OCI-LY7 (cell line): Measurements from ENCODE around the gene CELF1. TPM values are rescaled to one million over a fixed set of nuclear protein-coding genes. Genes with fewer than 3 reads are reported as not detected.

ENCODE experiments used
- BruUV-seq: library from RNA; stranded (reverse); fragments of 400-500 nt; replicated peaks from 2 replicates; lab custom pipeline; 2021; lab: Mats Ljungman, UMichigan
- CTCF ChIA-PET: fragments of 300-600 bp; sonication (Branson Sonifier 250); formaldehyde crosslinking; loops from one replicate; lab custom pipeline; 2022; ENCODE audit warnings: antibody characterized with exemption; ENCODE audit not compliant: unreplicated experiment; lab: Charles Lee
- POLR2A ChIA-PET: fragments of 300-600 bp; sonication (Branson Sonifier 250); formaldehyde crosslinking; loops from one replicate; lab custom pipeline; 2022; ENCODE audit warnings: antibody characterized with exemption; lab: Charles Lee
- DNase-seq: peaks from one replicate; pipeline ENCODE4 v3.0.0-alpha.2; 2015; ENCODE audit warnings: low spot score
- H2AFZ ChIP-seq: fragments of 200-600 bp; sonication (generic), shearing (Covaris generic); 2 replicates; pipeline ENCODE4 v1.6.1; 2014; ENCODE audit warnings: mild to moderate bottlenecking, antibody characterized with exemption, low read length, moderate library complexity
- H3K27ac ChIP-seq: fragments of 200-600 bp; sonication (generic); 2 replicates; pipeline ENCODE4 v1.5.1; 2014; ENCODE audit warnings: mixed run types, low read depth, mild to moderate bottlenecking, moderate library complexity, low read length, inconsistent platforms; ENCODE audit not compliant: poor library complexity, severe bottlenecking
- H3K36me3 ChIP-seq: fragments of 200-600 bp; sonication (generic); 2 replicates; pipeline ENCODE4 v1.6.1; 2014; ENCODE audit warnings: mild to moderate bottlenecking, antibody characterized with exemption, low read length, moderate library complexity, mixed read lengths; ENCODE audit not compliant: insufficient read depth
- H3K4me1 ChIP-seq: fragments of 200-600 bp; sonication (generic); 2 replicates; pipeline ENCODE4 v1.5.1; 2014; ENCODE audit warnings: mild to moderate bottlenecking, low read length; ENCODE audit not compliant: insufficient read depth, poor library complexity, severe bottlenecking
- H3K4me2 ChIP-seq: fragments of 200-600 bp; sonication (generic); 2 replicates; pipeline ENCODE4 v1.6.1; 2014; ENCODE audit warnings: mild to moderate bottlenecking, low read length
- H3K4me3 ChIP-seq: fragments of 200-600 bp; sonication (generic); 2 replicates; pipeline ENCODE4 v1.5.1; 2014; ENCODE audit warnings: mild to moderate bottlenecking, low read depth, low read length; ENCODE audit not compliant: poor library complexity, severe bottlenecking
- H3K79me2 ChIP-seq: fragments of 200-600 bp; sonication (generic); 2 replicates; pipeline ENCODE4 v1.6.1; 2016; ENCODE audit warnings: low read depth, mild to moderate bottlenecking, low read length, moderate library complexity, mixed read lengths; ENCODE audit not compliant: insufficient read depth
- H3K9me2 ChIP-seq: fragments of 200-600 bp; sonication (generic); 2 replicates; pipeline ENCODE4 v1.6.1; 2016; ENCODE audit warnings: mild to moderate bottlenecking, low read length, mixed read lengths; ENCODE audit not compliant: insufficient read depth
- H3K9me3 ChIP-seq: fragments of 200-600 bp; sonication (generic); 2 replicates; pipeline ENCODE4 v1.6.1; 2014; ENCODE audit warnings: mild to moderate bottlenecking, mixed run types, low read length, mixed read lengths
- H4K20me1 ChIP-seq: fragments of 200-600 bp; sonication (generic); 2 replicates; pipeline ENCODE4 v1.6.1; 2014; ENCODE audit warnings: mild to moderate bottlenecking, antibody characterized with exemption, low read length, moderate library complexity, mixed read lengths; ENCODE audit not compliant: insufficient read depth
- EZH2phosphoT487 ChIP-seq: fragments of 200-600 bp; sonication (generic); IDR thresholded peaks from 2 replicates; pipeline ENCODE4 v1.6.1; 2018; ENCODE audit warnings: low read depth, borderline replicate concordance, mild to moderate bottlenecking, mixed run types, antibody characterized with exemption, low read length, moderate library complexity, mixed read lengths
- intact Hi-C: fragments of 100-400 bp; cut with micrococcal nuclease; formaldehyde crosslinking; loops from one replicate; pipeline ENCODE4 v1.10.0; 2022; ENCODE audit not compliant: unreplicated experiment
- total RNA-seq, 2 experiments: library from RNA; depleted of rRNA in 1 of 2; stranded (reverse); fragments of >200 nt in 1 of 2; shearing (Covaris generic) in 1 of 2; gene quantifications; 2 replicates each; pipeline ENCODE4 v1.2.3, GENCODE V29; 2014 to 2022
- TF ChIP-seq, protein P1 (sequence below): fragments of 200-600 bp; sonication (generic); conservative IDR thresholded peaks from 2 replicates; pipeline ENCODE4 v1.5.1; 2014; ENCODE audit warnings: mild to moderate bottlenecking, antibody characterized with exemption, low read length, moderate library complexity, mixed read lengths

The CELF1 gene
- total RNA-seq, 2 experiments from 2014 or later = 87.4 to 143 TPM

DNA sequence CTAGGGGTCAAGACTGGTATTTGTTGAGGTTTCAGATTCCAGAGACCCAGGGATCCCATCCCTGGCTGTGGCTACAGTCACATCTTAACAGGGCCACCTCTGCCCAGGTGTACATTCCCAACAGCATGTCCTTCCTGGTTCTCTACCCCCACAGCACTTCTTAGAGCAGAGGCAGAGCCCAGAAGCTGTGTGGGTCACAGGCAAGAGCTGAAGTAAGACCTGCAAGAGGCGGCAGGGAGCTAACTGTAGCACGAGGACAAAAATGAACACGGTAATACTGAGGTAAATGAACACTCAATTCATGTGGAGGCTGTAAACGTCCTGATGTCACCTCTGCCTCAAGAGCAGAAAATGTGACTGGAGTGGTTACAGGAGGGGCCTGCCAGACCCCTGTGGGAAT is 82.3 kb downstream of the CELF1 start:
- no TSS peak for BruUV-seq
- Histone ChIP-seq H3K79me2 (no peaks in the 10 kb centered on the region), H2AFZ (no peak overlapping the region), H3K4me3 (no peak overlapping the region), H3K4me1 (no peaks in the 10 kb centered on the region), H3K36me3 (peaks cover 98% of the 10 kb centered on the region), H3K9me3 (no peaks in the 10 kb centered on the region), H3K4me2 (no peak overlapping the region), H4K20me1 (no peaks in the 10 kb centered on the region), H3K9me2 (no peaks in the 10 kb centered on the region), H3K27ac (no peak overlapping the region)
- TF ChIP-seq, protein P1, sequence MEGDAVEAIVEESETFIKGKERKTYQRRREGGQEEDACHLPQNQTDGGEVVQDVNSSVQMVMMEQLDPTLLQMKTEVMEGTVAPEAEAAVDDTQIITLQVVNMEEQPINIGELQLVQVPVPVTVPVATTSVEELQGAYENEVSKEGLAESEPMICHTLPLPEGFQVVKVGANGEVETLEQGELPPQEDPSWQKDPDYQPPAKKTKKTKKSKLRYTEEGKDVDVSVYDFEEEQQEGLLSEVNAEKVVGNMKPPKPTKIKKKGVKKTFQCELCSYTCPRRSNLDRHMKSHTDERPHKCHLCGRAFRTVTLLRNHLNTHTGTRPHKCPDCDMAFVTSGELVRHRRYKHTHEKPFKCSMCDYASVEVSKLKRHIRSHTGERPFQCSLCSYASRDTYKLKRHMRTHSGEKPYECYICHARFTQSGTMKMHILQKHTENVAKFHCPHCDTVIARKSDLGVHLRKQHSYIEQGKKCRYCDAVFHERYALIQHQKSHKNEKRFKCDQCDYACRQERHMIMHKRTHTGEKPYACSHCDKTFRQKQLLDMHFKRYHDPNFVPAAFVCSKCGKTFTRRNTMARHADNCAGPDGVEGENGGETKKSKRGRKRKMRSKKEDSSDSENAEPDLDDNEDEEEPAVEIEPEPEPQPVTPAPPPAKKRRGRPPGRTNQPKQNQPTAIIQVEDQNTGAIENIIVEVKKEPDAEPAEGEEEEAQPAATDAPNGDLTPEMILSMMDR = no peak
- TF ChIP-seq EZH2phosphoT487 = no peak
- CTCF ChIA-PET = interaction anchor here (0.6 kb wide), 1 partner anchor 119 kb away, joined by 3 read pairs; no protein-coding TSS in a partner anchor
- POLR2A ChIA-PET = interaction anchor here (0.6 to 1.1 kb wide), 2 partner anchors 10 to 761 kb away, joined by 3 to 4 read pairs; no protein-coding TSS in a partner anchor
- no peak for DNase-seq
- intact Hi-C loops = no loop called here

DNA sequence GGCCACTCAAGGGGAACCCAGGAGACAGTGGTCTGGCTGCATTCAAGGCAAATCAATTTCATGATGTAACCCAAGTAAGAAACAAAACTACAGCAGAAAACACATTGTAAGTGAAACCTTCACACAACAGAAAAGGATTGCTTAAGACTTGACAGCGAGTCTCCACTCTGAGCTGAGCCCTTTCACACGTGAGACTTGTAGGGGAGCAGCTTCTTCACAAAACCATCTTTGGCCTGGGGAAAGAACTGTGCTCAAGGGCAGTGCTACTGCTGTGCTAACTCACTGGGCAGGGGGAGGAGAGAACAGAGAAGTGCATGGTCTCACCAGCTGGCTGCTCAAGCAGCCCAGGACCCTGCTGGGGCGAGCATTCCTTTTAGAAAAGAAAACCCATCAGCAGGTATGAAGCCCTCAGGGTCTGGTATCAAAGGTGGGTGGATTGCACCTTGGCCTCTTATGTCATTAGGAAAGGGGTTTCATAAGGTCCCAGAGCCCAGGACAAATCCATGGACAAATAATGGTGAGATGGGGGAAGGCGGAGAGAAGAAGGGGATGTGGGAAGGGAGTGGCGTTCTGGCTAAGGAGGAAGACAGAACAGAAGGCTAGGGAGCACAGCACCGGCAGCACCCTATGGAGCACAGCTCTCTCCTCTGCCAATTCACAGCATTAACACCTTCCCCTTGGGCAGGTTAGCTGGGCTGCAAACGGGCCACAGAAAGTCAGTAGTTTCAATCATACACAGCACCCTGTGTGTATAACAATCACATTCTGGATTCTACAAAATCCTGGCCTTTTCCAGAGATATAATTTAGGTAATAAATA is 83.4 kb downstream of the CELF1 start:
- no peak overlapping the region for H3K4me3 ChIP-seq
- H3K9me3 ChIP-seq = no peaks in the 10 kb centered on the region
- no peak overlapping the region for H3K27ac ChIP-seq
- POLR2A ChIA-PET = no interaction called here
- TF ChIP-seq, protein P1 = no peak
- H3K9me2 ChIP-seq = no peaks in the 10 kb centered on the region
- peaks cover 97% of the 10 kb centered on the region for H3K36me3 ChIP-seq
- intact Hi-C loops = no loop called here
- no peak overlapping the region for H2AFZ ChIP-seq
- no TSS peak for BruUV-seq
- H4K20me1 ChIP-seq = no peaks in the 10 kb centered on the region
- H3K79me2 ChIP-seq = no peaks in the 10 kb centered on the region
- CTCF ChIA-PET = no interaction called here
- H3K4me2 ChIP-seq = no peak overlapping the region
- no peak for DNase-seq
- no peaks in the 10 kb centered on the region for H3K4me1 ChIP-seq

DNA sequence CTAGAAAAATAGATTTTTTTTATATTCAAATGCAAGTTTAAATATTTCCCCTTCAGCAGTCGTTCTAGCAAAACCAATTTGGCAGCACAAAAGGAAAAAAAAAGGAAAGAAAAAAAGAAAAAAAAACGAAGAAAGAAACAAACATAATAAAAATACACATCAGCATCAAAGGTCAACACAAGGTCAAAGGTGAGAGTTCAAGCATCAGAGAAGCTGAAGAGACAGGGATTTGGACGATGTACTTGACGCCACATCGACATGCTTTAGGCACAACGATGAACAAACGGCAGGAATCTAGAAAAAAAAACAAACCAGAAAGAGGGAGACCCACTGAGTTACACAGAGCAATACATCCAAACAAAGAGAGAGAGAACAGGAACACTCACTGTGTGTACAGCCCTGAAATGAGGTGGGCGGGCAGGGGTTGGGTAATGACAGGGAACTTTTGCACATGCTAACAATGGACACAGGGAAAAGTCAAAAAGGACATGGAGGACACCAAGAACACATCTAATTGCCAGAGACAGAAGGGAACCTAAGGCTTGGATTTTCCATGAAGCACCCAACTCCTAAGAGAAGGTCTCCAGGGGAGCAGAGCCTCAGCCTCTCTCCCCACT is 84.2 kb downstream of the CELF1 start:
- H3K27ac ChIP-seq = no peak overlapping the region
- no peaks in the 10 kb centered on the region for H3K79me2 ChIP-seq
- H3K36me3 ChIP-seq = peaks cover 97% of the 10 kb centered on the region
- no peak for TF ChIP-seq EZH2phosphoT487
- TF ChIP-seq, protein P1 = no peak
- DNase-seq = no peak
- no TSS peak for BruUV-seq
- no peaks in the 10 kb centered on the region for H3K9me2 ChIP-seq
- CTCF ChIA-PET = no interaction called here
- no peaks in the 10 kb centered on the region for H4K20me1 ChIP-seq
- no peaks in the 10 kb centered on the region for H3K9me3 ChIP-seq
- H3K4me3 ChIP-seq = no peak overlapping the region
- H2AFZ ChIP-seq = no peak overlapping the region
- POLR2A ChIA-PET = no interaction called here
- intact Hi-C loops = no loop called here
- no peak overlapping the region for H3K4me2 ChIP-seq
- no peaks in the 10 kb centered on the region for H3K4me1 ChIP-seq
